ENCODE results near the gene POP7. TPM values are rescaled to one million over a fixed set of nuclear protein-coding genes. Genes with fewer than 3 reads are reported as not detected.
A peak's percentile ranks its signal among the peaks of the same experiment; 100 is the strongest.
"Not testable (repeated sequence)": the region's sequence is repeated elsewhere in the genome, so short reads cannot be mapped to it uniquely, and the experiment has no call there.

POP7 gene
- 10 to 100 TPM; 79.7 to 83.3 TPM for total RNA-seq
- polyA plus RNA-seq, result 51.7 TPM

GRCh38 chr7:100705753-100706671 is at the start of gene POP7:
Gene POP7, plus strand, starts transcription at chr7:100706121. Its CDS starts 710 bp downstream, at chr7:100706831.
- H3K36me3 Mint-ChIP-seq, result peaks cover 0 to 11% (median 0%) of the 10 kb centered on the region in 3 donors
- CTCF ChIA-PET, result interaction anchor here (0.7 to 9.0 kb wide), 51 partner anchors 10 to 516 kb away, joined by 3 to 120 read pairs (median 5); partner anchors contain the start of genes EPO, FBXO24, GIGYF1 and GNB2
- H3K4me1 Mint-ChIP-seq, result peaks cover 12 to 19% (median 15%) of the 10 kb centered on the region in 3 donors

GRCh38 chr7:100662194-100662776 is 43.6 kb upstream of the POP7 start:
- POLR2A ChIA-PET, result interaction anchor here (0.6 kb wide), 1 partner anchor 47 kb away, joined by 3 read pairs; no protein-coding TSS in a partner anchor
- H3K27ac ChIP-seq (ENCODE audit: low read depth, low read length); H3K4me1 ChIP-seq (ENCODE audit: insufficient read depth, low read length); H3K27ac Mint-ChIP-seq; H3K27me3 ChIP-seq (ENCODE audit: insufficient read depth, low read length, poor library complexity, severe bottlenecking); H3K4me3 ChIP-seq (ENCODE audit: low read length); H3K36me3 ChIP-seq (ENCODE audit: insufficient read depth, low read length); H3K4me3 Mint-ChIP-seq; H3K4me1 Mint-ChIP-seq; H3K9me3 ChIP-seq (ENCODE audit: low read length); H3K9me3 Mint-ChIP-seq; DNase-seq; H3K36me3 Mint-ChIP-seq: not testable (repeated sequence)
- H3K27me3 Mint-ChIP-seq, result peaks cover 15 to 26% of the 10 kb centered on the region in 2 donors
- CTCF ChIA-PET, result interaction anchor here (2.0 kb wide), 1 partner anchor 30 kb away, joined by 5 read pairs; no protein-coding TSS in a partner anchor

More at GRCh38 chr7:100705753-100706671, at the start of gene POP7:
- POLR2A ChIA-PET, result interaction anchor here (0.6 to 2.0 kb wide), 19 partner anchors 9 to 312 kb away, joined by 3 to 19 read pairs (median 4); partner anchors contain the start of genes FBXO24, GIGYF1, LRCH4 and MEPCE
- peak within 1 kb of the TSS; percentile 81 for H3K27ac ChIP-seq (ENCODE audit: low read depth, low read length)
- Mint-ChIP-seq H3K27ac (peak within 1 kb of the TSS; percentile 86 to 97 (median 94)), H3K27me3 (peaks cover 2 to 3% of the 10 kb centered on the region in 2 donors), H3K4me3 (peak within 1 kb of the TSS; percentile 88 to 98 (median 96)), H3K9me3 (no peaks in the 10 kb centered on the region)
- peak within 1 kb of the TSS; percentile 93 for H3K4me3 ChIP-seq (ENCODE audit: low read length)
- no peaks in the 10 kb centered on the region for H3K9me3 ChIP-seq (ENCODE audit: low read length)
- DNase-seq, result peak; percentile 96 to 99 (median 98)
- peaks cover 14% of the 10 kb centered on the region for H3K4me1 ChIP-seq (ENCODE audit: insufficient read depth, low read length)
- H3K36me3 ChIP-seq (ENCODE audit: insufficient read depth, low read length), result no peaks in the 10 kb centered on the region
- no peaks in the 10 kb centered on the region for H3K27me3 ChIP-seq (ENCODE audit: insufficient read depth, low read length, poor library complexity, severe bottlenecking)

GRCh38 chr7:100665168-100665726 is 40.7 kb upstream of the POP7 start:
- POLR2A ChIA-PET, result no interaction called here
- CTCF ChIA-PET, result interaction anchor here (2.1 kb wide), 1 partner anchor 40 kb away, joined by 6 read pairs; the partner anchor contains the start of gene POP7

DNA sequence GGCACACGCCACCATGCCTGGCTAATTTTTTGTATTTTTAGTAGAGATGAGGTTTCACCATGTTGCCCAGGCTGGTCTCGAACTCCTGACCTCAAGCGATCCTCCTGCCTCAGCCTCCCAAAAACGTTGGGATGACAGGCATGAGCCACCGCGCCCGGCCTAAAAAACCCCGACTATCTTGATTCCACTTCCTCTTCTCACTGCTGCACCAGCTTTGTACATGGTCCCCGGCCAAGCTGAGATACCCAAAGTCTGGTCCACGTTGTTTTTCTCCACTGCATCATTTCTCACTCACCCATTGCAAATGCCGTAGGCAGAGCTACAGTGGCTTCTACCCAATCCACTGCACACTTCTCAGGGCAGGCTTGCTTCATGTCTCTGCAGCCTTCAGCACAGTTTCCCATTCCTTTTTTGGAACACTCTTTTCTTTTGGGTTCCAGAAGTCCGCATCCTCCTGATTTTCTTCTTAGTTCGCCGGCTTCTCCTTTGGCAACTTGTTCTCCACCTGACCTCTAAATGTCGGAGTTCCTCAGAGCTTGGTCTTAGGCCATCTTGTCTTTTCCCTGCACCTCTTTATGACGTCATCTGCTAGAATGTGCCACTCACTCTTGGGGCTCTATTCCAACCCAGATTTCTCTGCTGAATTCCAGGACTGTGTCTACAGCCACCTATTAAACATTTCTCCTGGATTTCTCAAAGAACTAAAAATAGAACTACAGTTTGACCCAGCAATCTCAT is 38.4 kb upstream of the POP7 start:
- Histone ChIP-seq H3K4me3 (ENCODE audit: low read length) (no peak overlapping the region), H3K27ac (ENCODE audit: low read depth, low read length) (no peak overlapping the region), H3K27me3 (ENCODE audit: insufficient read depth, low read length, poor library complexity, severe bottlenecking) (no peaks in the 10 kb centered on the region), H3K36me3 (ENCODE audit: insufficient read depth, low read length) (no peaks in the 10 kb centered on the region), H3K4me1 (ENCODE audit: insufficient read depth, low read length) (no peaks in the 10 kb centered on the region), H3K9me3 (ENCODE audit: low read length) (no peaks in the 10 kb centered on the region)
- H3K4me3 Mint-ChIP-seq, result no peak overlapping the region
- no peaks in the 10 kb centered on the region for H3K4me1 Mint-ChIP-seq
- POLR2A ChIA-PET, result interaction anchor here (0.6 to 0.7 kb wide), 2 partner anchors 189 to 1318 kb away, joined by 3 to 5 read pairs; no protein-coding TSS in a partner anchor
- H3K9me3 Mint-ChIP-seq, result no peaks in the 10 kb centered on the region
- CTCF ChIA-PET, result interaction anchor here (0.7 to 2.1 kb wide), 4 partner anchors 13 to 79 kb away, joined by 3 to 6 read pairs (median 3); partner anchors contain the start of gene POP7
- no peak for DNase-seq
- H3K36me3 Mint-ChIP-seq, result no peaks in the 10 kb centered on the region
- H3K27ac Mint-ChIP-seq, result peak overlapping the region in 1 of 8 donors; percentile 92
- H3K27me3 Mint-ChIP-seq, result no peaks in the 10 kb centered on the region

More at GRCh38 chr7:100665168-100665726, 40.7 kb upstream of the POP7 start:
- Mint-ChIP-seq H3K27me3 (peaks cover 1 to 6% of the 10 kb centered on the region in 2 donors), H3K27ac (no peak overlapping the region), H3K36me3 (no peaks in the 10 kb centered on the region), H3K9me3 (no peaks in the 10 kb centered on the region), H3K4me3 (no peak overlapping the region), H3K4me1 (no peaks in the 10 kb centered on the region)
- H3K27me3 ChIP-seq (ENCODE audit: insufficient read depth, low read length, poor library complexity, severe bottlenecking), result no peaks in the 10 kb centered on the region
- no peak for DNase-seq
- no peaks in the 10 kb centered on the region for H3K36me3 ChIP-seq (ENCODE audit: insufficient read depth, low read length)
- no peak overlapping the region for H3K27ac ChIP-seq (ENCODE audit: low read depth, low read length)
- H3K9me3 ChIP-seq (ENCODE audit: low read length), result no peaks in the 10 kb centered on the region
- H3K4me3 ChIP-seq (ENCODE audit: low read length), result no peak overlapping the region
- no peaks in the 10 kb centered on the region for H3K4me1 ChIP-seq (ENCODE audit: insufficient read depth, low read length)

DNA sequence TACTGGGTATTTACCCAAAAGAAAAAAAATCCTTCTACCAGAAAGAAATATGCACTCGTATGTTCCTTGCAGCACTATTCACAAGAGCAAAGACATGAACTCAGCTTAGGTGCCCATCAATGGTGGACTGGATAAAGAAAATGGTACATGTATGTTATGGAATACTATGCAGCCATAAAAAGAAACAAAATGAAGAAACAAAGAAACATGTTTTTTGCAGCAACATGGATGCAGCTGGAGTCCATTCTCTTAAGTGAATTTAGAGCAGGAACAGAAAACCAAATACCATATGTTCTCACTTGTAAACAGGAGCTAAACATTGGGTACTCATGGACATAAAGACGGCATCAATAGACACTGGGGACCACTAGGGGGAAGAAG is 37.9 kb upstream of the POP7 start:
- no peaks in the 10 kb centered on the region for H3K9me3 Mint-ChIP-seq
- no peak overlapping the region for H3K27ac Mint-ChIP-seq
- CTCF ChIA-PET, result interaction anchor here (0.7 to 1.0 kb wide), 2 partner anchors 12 to 79 kb away, joined by 3 read pairs; no protein-coding TSS in a partner anchor
- H3K4me3 Mint-ChIP-seq, result peak overlapping the region in 1 of 7 donors; percentile 38
- DNase-seq, result no peak
- no peaks in the 10 kb centered on the region for H3K36me3 ChIP-seq (ENCODE audit: insufficient read depth, low read length)
- no peaks in the 10 kb centered on the region for H3K27me3 ChIP-seq (ENCODE audit: insufficient read depth, low read length, poor library complexity, severe bottlenecking)
- no peaks in the 10 kb centered on the region for H3K9me3 ChIP-seq (ENCODE audit: low read length)
- no peaks in the 10 kb centered on the region for H3K36me3 Mint-ChIP-seq
- H3K4me1 ChIP-seq (ENCODE audit: insufficient read depth, low read length), result peaks cover 5% of the 10 kb centered on the region
- POLR2A ChIA-PET, result no interaction called here
- H3K4me1 Mint-ChIP-seq, result peaks cover 0 to 1% (median 0%) of the 10 kb centered on the region in 3 donors
- H3K27ac ChIP-seq (ENCODE audit: low read depth, low read length), result no peak overlapping the region
- no peaks in the 10 kb centered on the region for H3K27me3 Mint-ChIP-seq
- H3K4me3 ChIP-seq (ENCODE audit: low read length), result no peak overlapping the region

DNA sequence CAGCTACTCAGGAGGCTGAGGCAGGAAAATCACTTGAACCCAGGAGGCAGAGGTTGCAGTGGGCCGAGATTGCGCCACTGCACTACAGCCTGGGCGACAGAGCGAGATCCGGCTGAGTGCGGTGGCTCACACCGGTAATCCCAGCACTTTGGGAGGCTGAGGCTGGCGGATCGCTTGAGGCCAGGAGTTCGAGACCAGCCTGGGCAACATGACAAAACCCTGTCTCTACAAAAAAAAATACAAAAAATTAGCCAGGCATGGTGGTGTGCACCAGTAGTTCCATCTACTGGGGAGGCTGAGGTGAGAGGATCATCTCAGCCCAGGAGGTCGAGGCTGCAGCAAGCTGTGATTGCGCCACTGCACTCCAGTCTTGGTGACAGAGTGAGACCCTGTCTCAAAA is 36.8 kb upstream of the POP7 start:
- DNase-seq; H3K9me3 ChIP-seq (ENCODE audit: low read length); POLR2A ChIA-PET; H3K4me1 ChIP-seq (ENCODE audit: insufficient read depth, low read length); H3K36me3 Mint-ChIP-seq; H3K4me3 ChIP-seq (ENCODE audit: low read length); H3K27me3 ChIP-seq (ENCODE audit: insufficient read depth, low read length, poor library complexity, severe bottlenecking); H3K4me3 Mint-ChIP-seq; H3K36me3 ChIP-seq (ENCODE audit: insufficient read depth, low read length); H3K9me3 Mint-ChIP-seq; H3K4me1 Mint-ChIP-seq; H3K27ac Mint-ChIP-seq; H3K27me3 Mint-ChIP-seq; H3K27ac ChIP-seq (ENCODE audit: low read depth, low read length): not testable (repeated sequence)
- CTCF ChIA-PET, result interaction anchor here (1.2 kb wide), 1 partner anchor 22 kb away, joined by 4 read pairs; no protein-coding TSS in a partner anchor

- POLR2A ChIA-PET, result interaction anchor here (0.7 kb wide), 1 partner anchor 205 kb away, joined by 9 read pairs; no protein-coding TSS in a partner anchor
- CTCF ChIA-PET, result interaction anchor here (1.2 to 1.6 kb wide), 2 partner anchors 22 to 37 kb away, joined by 4 read pairs; no protein-coding TSS in a partner anchor
Observed at GRCh38 chr7:100670074-100670473, 35.8 kb upstream of the POP7 start.

More at GRCh38 chr7:100670074-100670473, 35.8 kb upstream of the POP7 start:
- DNase-seq, result no peak
- H3K4me3 ChIP-seq (ENCODE audit: low read length), result no peak overlapping the region
- peaks cover 0 to 6% (median 0%) of the 10 kb centered on the region in 3 donors for H3K36me3 Mint-ChIP-seq
- no peak overlapping the region for H3K27ac ChIP-seq (ENCODE audit: low read depth, low read length)
- H3K4me1 ChIP-seq (ENCODE audit: insufficient read depth, low read length), result peaks cover 8% of the 10 kb centered on the region
- H3K27me3 Mint-ChIP-seq, result peaks cover 0 to 4% of the 10 kb centered on the region in 2 donors
- no peaks in the 10 kb centered on the region for H3K9me3 ChIP-seq (ENCODE audit: low read length)
- peak overlapping the region in 1 of 8 donors; percentile 81 for H3K27ac Mint-ChIP-seq
- no peaks in the 10 kb centered on the region for H3K36me3 ChIP-seq (ENCODE audit: insufficient read depth, low read length)
- H3K4me1 Mint-ChIP-seq, result peaks cover 0 to 5% (median 2%) of the 10 kb centered on the region in 3 donors
- peaks cover 0 to 1% (median 0%) of the 10 kb centered on the region in 5 donors for H3K9me3 Mint-ChIP-seq
- no peaks in the 10 kb centered on the region for H3K27me3 ChIP-seq (ENCODE audit: insufficient read depth, low read length, poor library complexity, severe bottlenecking)
- no peak overlapping the region for H3K4me3 Mint-ChIP-seq

Data from CD8-positive, alpha-beta memory T cell (primary cell).